GM10248 (cell line): ENCODE results near the gene C2CD4C.

Experiments
- CTCF ChIA-PET: fragments of 300-600 bp; sonication (Branson Sonifier 250); formaldehyde crosslinking; extraction: SDS; loops from one replicate; lab custom pipeline; 2021; ENCODE audit warnings: antibody characterized with exemption; lab: Yijun Ruan, JAX
- POLR2A ChIA-PET: fragments of 350-650 bp; sonication (Branson Sonifier 250); formaldehyde crosslinking; extraction: SDS; loops from one replicate; lab custom pipeline; 2020; ENCODE audit warnings: antibody characterized with exemption; lab: Yijun Ruan, JAX
- DNase-seq: peaks from one replicate; pipeline ENCODE4 v3.0.0; 2012; ENCODE audit errors: extremely low spot score
- CTCF ChIP-seq: IDR thresholded peaks from 2 replicates; pipeline ENCODE4 v1.5.1; 2012; ENCODE audit warnings: mild to moderate bottlenecking, low read depth; ENCODE audit errors: extremely low read depth, missing control alignments, control extremely low read depth

Gene C2CD4C

GRCh38 chr19:403221-404027 is 5.5 kb downstream of the C2CD4C start:
- CTCF ChIA-PET = no interaction called here
- no peak for DNase-seq
- POLR2A ChIA-PET = no interaction called here
- TF ChIP-seq CTCF = no peak

DNA sequence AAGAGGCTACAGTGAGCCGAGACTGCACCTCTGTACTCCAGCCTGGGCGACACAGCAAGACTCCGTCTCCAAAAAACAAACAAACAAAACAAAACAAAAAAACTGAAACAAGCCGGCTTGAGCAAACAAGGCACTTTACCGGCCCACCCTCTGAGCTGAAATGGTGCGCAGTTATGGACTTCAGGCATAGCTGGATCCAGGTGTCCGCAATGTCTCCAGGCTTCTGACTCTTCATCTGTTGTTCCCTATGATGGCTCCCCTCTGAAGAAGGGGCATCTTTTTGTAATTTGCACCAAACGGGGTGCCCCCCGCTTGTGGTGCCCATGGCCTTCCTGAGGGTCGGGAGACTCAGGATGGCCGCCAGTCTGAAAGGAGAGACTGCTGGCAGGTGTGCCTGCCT is 6.2 kb downstream of the C2CD4C start:
- no peak for DNase-seq
- ChIA-PET POLR2A (no interaction called here), CTCF (no interaction called here)
- TF ChIP-seq CTCF = no peak

GRCh38 chr19:401866-402511 is 7.0 kb downstream of the C2CD4C start:
- no peak for TF ChIP-seq CTCF
- CTCF ChIA-PET = no interaction called here
- POLR2A ChIA-PET = no interaction called here
- no peak for DNase-seq

- no peak for DNase-seq
- ChIA-PET CTCF (no interaction called here), POLR2A (no interaction called here)
- TF ChIP-seq CTCF = no peak
Observed at GRCh38 chr19:400976-401865, 7.7 kb downstream of the C2CD4C start.

DNA sequence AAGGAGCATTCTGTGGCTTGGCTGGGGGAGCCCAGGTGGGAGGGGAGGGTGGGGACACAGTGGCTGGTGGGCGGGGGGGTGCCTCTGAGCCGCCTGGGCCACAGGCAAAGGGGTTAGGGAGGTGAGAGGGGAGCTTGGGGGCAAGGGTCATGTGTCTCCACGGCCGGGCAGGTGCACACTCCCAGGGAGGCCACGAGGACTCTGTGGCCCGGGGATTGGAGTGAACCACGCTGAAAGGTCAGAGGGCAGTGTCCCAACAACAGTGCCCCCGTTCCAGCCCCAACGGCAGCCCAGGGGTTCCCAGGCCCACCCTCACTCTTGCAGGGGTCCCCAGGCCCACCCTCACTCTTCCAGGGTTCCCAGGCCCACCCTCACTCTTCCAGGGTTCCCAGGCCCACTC is 9.6 kb downstream of the C2CD4C start:
- CTCF ChIA-PET = no interaction called here
- POLR2A ChIA-PET = no interaction called here
- no peak for TF ChIP-seq CTCF
- DNase-seq = no peak

- CTCF ChIA-PET = no interaction called here
Observed at GRCh38 chr19:398719-399118, 10.2 kb downstream of the C2CD4C start.

More at GRCh38 chr19:398719-399118, 10.2 kb downstream of the C2CD4C start:
- no peak for DNase-seq
- POLR2A ChIA-PET = no interaction called here
- no peak for TF ChIP-seq CTCF
